ENCODE measurements around the gene NACC1.

The NACC1 gene

GRCh38 chr19:13100031-13100588 lies 18.0 kb upstream of the NACC1 start:
- no peak for TF ChIP-seq EZH2 (IDR thresholded peaks at IDR 0.05)
- TF ChIP-seq FOXP2 (optimal IDR thresholded peaks at IDR 0.05; ENCODE audit: control extremely low read depth, extremely low read length, insufficient read depth), result no peak
- no peak for TF ChIP-seq POLR2AphosphoS5 (IDR thresholded peaks at IDR 0.05; ENCODE audit: borderline replicate concordance, low read depth, low read length)
- H3K4me3 ChIP-seq, result no peak overlapping the region

GRCh38 chr19:13100841-13101589 lies 17.0 kb upstream of the NACC1 start:
- no peak for TF ChIP-seq POLR2AphosphoS5 (IDR thresholded peaks at IDR 0.05; ENCODE audit: borderline replicate concordance, low read depth, low read length)
- TF ChIP-seq FOXP2 (optimal IDR thresholded peaks at IDR 0.05; ENCODE audit: control extremely low read depth, extremely low read length, insufficient read depth), result no peak
- TF ChIP-seq EZH2 (IDR thresholded peaks at IDR 0.05), result no peak

More at GRCh38 chr19:13100031-13100588, 18.0 kb upstream of the NACC1 start:
- no peak overlapping the region for H3K27ac ChIP-seq
- no peak overlapping the region for H3K9ac ChIP-seq (ENCODE audit: insufficient read length)
- DNase-seq (ENCODE audit: low read depth, low spot score), result no peak
- no peaks in the 10 kb centered on the region for H3K9me3 ChIP-seq (ENCODE audit: low read depth, low read length)
- H3K36me3 ChIP-seq (ENCODE audit: insufficient read depth, low read length), result no peaks in the 10 kb centered on the region

GRCh38 chr19:13101590-13102415 lies 16.3 kb upstream of the NACC1 start:
- Histone ChIP-seq H3K9me3 (ENCODE audit: low read depth, low read length) (no peaks in the 10 kb centered on the region), H3K27ac (no peak overlapping the region), H3K9ac (ENCODE audit: insufficient read length) (no peak overlapping the region), H3K4me3 (no peak overlapping the region), H3K36me3 (ENCODE audit: insufficient read depth, low read length) (no peaks in the 10 kb centered on the region)
- no peak for TF ChIP-seq EZH2 (IDR thresholded peaks at IDR 0.05)
- no peak for TF ChIP-seq POLR2AphosphoS5 (IDR thresholded peaks at IDR 0.05; ENCODE audit: borderline replicate concordance, low read depth, low read length)
- no peak for TF ChIP-seq FOXP2 (optimal IDR thresholded peaks at IDR 0.05; ENCODE audit: control extremely low read depth, extremely low read length, insufficient read depth)
- DNase-seq (ENCODE audit: low read depth, low spot score), result no peak

More at GRCh38 chr19:13100841-13101589, 17.0 kb upstream of the NACC1 start:
- DNase-seq (ENCODE audit: low read depth, low spot score), result no peak
- Histone ChIP-seq H3K4me3 (no peak overlapping the region), H3K27ac (no peak overlapping the region), H3K9me3 (ENCODE audit: low read depth, low read length) (no peaks in the 10 kb centered on the region), H3K36me3 (ENCODE audit: insufficient read depth, low read length) (no peaks in the 10 kb centered on the region), H3K9ac (ENCODE audit: insufficient read length) (no peak overlapping the region)

GRCh38 chr19:13102416-13102665 lies 15.7 kb upstream of the NACC1 start:
- H3K27ac ChIP-seq, result no peak overlapping the region
- H3K9ac ChIP-seq (ENCODE audit: insufficient read length), result no peak overlapping the region
- no peaks in the 10 kb centered on the region for H3K9me3 ChIP-seq (ENCODE audit: low read depth, low read length)
- no peak overlapping the region for H3K4me3 ChIP-seq
- H3K36me3 ChIP-seq (ENCODE audit: insufficient read depth, low read length), result peaks cover 2% of the 10 kb centered on the region; the same call in 1 of the 2 replicates
- DNase-seq (ENCODE audit: low read depth, low spot score), result no peak
- TF ChIP-seq FOXP2 (optimal IDR thresholded peaks at IDR 0.05; ENCODE audit: control extremely low read depth, extremely low read length, insufficient read depth) (no peak), EZH2 (IDR thresholded peaks at IDR 0.05) (no peak), POLR2AphosphoS5 (IDR thresholded peaks at IDR 0.05; ENCODE audit: borderline replicate concordance, low read depth, low read length) (no peak)

- Histone ChIP-seq H3K27ac (no peak within 1 kb of the TSS), H3K36me3 (ENCODE audit: insufficient read depth, low read length) (peaks cover 5% of the 10 kb centered on the region; the same call in 1 of the 2 replicates), H3K4me3 (no peak within 1 kb of the TSS), H3K9ac (ENCODE audit: insufficient read length) (no peak within 1 kb of the TSS), H3K9me3 (ENCODE audit: low read depth, low read length) (no peaks in the 10 kb centered on the region)
- no peak for DNase-seq (ENCODE audit: low read depth, low spot score)
- TF ChIP-seq EZH2 (IDR thresholded peaks at IDR 0.05), result no peak
Observed at GRCh38 chr19:13102666-13103580, 15.1 kb upstream of the NACC1 start, which contains the start of gene LYL1. Gene LYL1, minus strand, starts transcription at chr19:13102858. Its CDS starts 1,687 bp downstream, at chr19:13101171.

GRCh38 chr19:13103581-13104359 lies 14.3 kb upstream of the NACC1 start:
- H3K27ac ChIP-seq, result no peak overlapping the region
- peaks cover 5% of the 10 kb centered on the region; the same call in 1 of the 2 replicates for H3K36me3 ChIP-seq (ENCODE audit: insufficient read depth, low read length)
- no peak for TF ChIP-seq FOXP2 (optimal IDR thresholded peaks at IDR 0.05; ENCODE audit: control extremely low read depth, extremely low read length, insufficient read depth)
- TF ChIP-seq EZH2 (IDR thresholded peaks at IDR 0.05), result no peak
- no peak for TF ChIP-seq POLR2AphosphoS5 (IDR thresholded peaks at IDR 0.05; ENCODE audit: borderline replicate concordance, low read depth, low read length)
- no peaks in the 10 kb centered on the region for H3K9me3 ChIP-seq (ENCODE audit: low read depth, low read length)
- H3K4me3 ChIP-seq, result no peak overlapping the region
- no peak for DNase-seq (ENCODE audit: low read depth, low spot score)
- H3K9ac ChIP-seq (ENCODE audit: insufficient read length), result no peak overlapping the region

- H3K36me3 ChIP-seq (ENCODE audit: insufficient read depth, low read length), result peaks cover 9% of the 10 kb centered on the region; the same call in 1 of the 2 replicates
- H3K9me3 ChIP-seq (ENCODE audit: low read depth, low read length), result no peaks in the 10 kb centered on the region
- no peak overlapping the region for H3K27ac ChIP-seq
- H3K9ac ChIP-seq (ENCODE audit: insufficient read length), result no peak overlapping the region
- no peak for DNase-seq (ENCODE audit: low read depth, low spot score)
- TF ChIP-seq EZH2 (IDR thresholded peaks at IDR 0.05) (no peak), POLR2AphosphoS5 (IDR thresholded peaks at IDR 0.05; ENCODE audit: borderline replicate concordance, low read depth, low read length) (no peak), FOXP2 (optimal IDR thresholded peaks at IDR 0.05; ENCODE audit: control extremely low read depth, extremely low read length, insufficient read depth) (no peak)
- no peak overlapping the region for H3K4me3 ChIP-seq
Observed at GRCh38 chr19:13104360-13104847, 13.7 kb upstream of the NACC1 start.
